HG03025 (cell line): ENCODE results near the gene SERPINE1.

Experiments
- ATAC-seq: cut with Tn5 transposase; IDR thresholded peaks from one replicate; pipeline ENCODE4 v1.9.1; 2021; ENCODE audit warnings: mild to moderate bottlenecking, moderate library complexity; ENCODE audit not compliant: unreplicated experiment, low FRiP score

The SERPINE1 gene

DNA sequence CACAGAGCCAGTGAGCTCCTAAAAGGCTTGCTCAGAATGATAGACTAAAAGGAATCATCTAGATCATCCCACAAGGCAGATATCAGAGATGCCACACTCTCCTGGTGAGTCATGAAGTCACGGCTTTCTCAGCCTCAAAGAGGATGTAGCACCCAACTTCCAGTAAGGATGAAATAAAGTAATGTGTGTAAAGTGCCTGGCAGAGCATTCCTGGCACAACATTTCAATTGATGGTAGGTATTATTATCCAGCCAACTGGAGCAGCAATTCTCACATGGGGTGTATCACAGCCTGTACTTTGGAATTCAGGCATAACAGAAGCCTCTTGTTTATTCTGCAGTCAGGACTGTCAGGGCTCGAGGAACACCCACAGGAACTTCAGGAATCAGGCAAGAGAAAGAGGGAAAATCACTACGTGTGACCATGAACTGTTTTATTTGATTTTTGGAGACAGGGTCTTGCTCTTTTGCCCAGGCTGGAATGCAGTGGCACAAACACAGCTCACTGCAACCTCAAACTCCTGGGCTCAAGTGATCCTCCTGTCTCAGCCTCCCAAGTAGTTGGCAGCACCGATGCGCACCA is 58.4 kb downstream of the SERPINE1 start:
- ATAC-seq, result no peak

DNA sequence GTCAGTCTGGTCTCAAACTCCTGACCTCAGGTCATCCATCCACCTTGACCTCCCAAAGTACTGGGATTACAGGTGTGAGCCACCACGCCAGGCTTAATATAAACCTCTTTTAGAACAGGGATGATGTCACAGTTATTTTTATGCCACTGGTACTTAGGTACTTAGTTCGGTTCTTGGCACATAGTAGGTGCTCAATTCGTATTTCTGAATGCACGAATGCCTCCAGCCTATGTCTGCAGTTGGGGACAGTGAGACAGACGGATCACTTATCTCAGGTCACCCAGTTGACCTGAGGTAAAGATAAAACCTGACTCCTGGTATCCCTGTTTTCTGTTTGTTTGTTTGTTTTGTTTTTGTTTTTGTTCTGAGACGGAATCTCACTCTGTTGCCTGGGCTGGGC is 59.3 kb downstream of the SERPINE1 start:
- no peak for ATAC-seq

DNA sequence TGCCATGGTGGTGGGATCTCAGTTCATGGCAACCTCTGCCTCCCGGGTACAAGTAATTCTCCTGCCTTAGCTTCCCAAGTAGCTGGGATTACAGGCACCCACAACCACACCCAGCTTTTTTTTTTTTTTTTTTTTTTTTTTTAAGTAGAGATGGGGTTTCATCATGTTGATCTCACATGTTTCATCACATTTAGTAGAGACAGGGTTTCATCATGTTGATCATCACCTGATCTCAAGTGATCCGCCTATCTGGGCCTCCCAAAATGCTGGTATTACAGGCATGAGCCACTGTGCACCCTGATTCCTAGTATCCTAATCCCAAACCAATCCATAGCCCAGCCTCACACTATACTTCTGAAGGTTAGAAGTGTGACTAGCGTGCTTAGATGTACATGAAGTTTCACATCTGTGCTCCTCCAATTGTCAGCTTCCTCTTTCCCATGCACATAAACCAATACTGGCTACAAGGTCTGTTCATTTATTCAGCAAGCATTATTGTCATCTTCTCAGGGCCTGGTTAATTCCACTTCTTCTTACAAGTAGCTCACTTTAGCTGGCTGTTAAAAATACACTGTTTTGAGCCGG is 60.0 kb downstream of the SERPINE1 start:
- no peak for ATAC-seq
